KBM-7 (cell line): ENCODE data around the gene INPP4A.

Experiments
- DNase-seq: peaks from one replicate; pipeline ENCODE4 v3.0.0-alpha.2; 2015
- in situ Hi-C: fragments of 300-500 bp; cut with MboI; formaldehyde crosslinking; loops from 2 replicates; pipeline ENCODE4 v1.14.3; 2020; ENCODE audit warnings: low sequenced_read_pairs, low pct_unique_long_range_greater_than_20kb, mixed read lengths

The INPP4A gene

DNA sequence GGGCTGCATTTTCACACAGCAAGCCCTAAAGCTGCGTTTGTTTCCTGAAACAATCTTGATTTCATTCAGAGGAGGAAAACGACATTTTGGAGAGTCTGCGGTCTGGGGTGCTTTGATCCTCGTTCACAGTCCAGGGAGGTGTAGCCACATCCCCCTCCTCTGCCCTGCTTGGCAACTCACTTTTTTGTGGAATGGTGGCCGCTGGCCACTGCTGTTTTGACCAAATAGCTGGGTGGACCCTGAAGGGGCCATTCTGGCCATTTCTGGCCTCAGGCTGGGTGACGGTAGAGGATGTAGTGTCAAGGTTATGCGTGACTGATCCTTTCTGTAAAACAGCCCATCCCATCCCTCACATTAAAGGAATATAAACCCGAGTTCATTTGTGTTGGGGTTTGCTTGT, 62.2 kb downstream of the INPP4A start:
- in situ Hi-C loops: no loop called here
- DNase-seq: no peak

DNA sequence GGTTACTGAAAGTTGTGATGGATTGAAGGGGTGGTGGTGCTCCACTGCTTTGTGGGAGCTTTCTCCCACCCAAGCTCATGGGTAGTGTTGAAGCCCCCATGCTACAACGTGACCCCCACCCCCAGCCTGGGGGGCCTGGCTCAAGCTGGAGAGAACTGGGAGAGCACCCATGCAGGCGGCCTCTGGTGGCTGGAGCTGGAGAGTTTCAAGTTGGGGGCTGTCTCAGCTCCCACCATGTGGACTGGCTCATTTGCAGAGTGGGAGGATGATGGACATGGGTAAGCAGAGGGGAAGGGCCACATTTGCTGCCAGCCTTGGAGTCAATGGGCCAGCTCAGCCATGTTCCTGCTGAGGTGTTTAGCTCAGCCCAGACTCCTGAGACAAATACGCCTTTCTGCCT, 62.8 kb downstream of the INPP4A start:
- no peak for DNase-seq
- in situ Hi-C loops: no loop called here

DNA sequence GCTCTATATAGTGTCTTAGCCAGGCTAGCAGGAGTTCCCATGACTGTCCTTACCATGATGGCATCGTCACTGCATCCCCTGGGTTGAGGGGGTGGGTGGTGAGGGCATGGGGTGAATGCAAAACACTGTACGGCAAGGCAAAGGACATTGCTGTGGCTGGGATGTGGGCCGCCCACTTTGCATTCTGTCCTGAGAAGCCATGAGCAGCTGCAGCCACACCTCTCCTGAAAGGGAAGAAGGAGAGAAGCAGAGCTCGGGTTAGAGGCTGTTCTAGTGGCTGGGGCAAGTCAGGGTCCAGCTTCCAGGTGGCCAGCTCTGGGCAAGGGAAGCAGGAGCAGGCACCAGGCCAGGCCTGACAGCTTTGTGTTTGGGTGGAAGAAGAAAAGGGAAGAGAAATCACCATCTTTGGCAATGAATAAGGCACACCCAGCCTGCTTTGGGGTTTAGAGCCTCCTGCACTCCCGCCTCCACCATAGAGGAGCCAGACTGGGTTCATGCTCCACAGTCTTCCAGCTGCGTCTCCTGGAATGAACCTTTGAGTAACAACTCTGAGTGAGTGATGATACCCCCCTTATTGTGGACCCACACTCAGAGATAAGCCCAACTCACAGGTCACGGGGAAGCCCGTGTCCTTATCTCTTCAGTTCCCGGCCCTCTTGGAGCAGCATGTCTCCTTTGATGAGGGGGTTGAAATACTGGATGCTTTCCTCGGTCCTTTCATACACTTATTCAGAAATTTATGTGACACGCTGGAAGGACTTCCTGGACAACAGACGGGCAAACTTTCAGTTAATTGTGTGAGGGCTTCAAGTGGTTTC, 63.4 kb downstream of the INPP4A start:
- in situ Hi-C loops: no loop called here
- DNase-seq: no peak

DNA sequence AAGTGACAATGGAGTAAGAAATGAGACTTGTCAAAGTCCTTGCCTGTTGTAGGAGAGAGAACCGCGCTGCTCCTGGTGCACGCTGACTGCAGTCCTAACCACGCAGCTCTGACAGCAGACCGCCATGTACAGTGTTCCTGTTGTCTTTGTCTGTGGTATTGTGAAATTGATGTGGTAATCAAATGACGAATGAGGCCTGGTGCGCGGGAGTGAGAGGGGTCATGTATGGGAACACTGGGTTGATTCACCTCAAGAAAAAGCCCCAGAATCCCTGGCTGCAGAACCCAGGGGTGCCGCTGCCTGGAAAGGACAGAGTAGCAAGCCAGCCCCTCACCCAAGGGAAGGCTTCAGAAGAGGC, 64.0 kb downstream of the INPP4A start:
- in situ Hi-C loops: no loop called here
- peak; percentile 71 for DNase-seq

DNA sequence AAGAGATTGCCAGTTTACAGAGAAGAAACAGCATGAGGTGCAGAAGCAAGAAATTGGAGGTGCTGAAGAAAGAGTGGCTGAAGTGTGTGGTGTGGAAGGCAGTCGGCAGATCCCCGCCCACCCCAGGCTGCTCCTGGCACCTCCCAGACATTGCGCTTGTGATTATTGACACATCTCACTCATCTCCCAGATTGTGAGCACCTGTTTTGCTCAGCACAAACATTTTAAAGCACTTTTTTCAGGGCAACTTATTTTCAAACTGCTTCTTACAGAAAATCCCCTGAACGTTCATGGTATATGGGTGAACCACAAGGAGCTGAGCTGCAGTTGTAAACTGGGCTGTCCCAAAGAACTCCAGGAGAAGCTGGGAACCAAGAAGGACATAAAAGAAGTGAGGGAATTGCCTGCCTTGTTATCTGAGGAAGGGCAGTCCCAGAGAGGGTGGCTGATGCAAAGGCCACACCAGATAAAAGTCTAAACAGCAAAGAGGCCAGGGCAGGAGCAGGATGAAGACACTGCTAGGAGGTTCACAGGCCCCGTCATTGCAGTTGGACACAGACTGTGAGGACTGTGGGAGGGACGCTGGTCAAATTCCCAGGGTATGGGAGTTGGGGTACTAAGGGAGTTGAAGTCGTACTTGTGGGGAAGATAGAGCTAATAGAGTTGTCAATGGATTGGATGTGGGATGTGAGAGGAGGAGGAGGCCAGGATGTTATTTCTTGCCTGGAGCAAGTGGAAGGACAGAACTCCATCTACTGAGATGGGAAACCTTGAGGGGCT, 65.1 kb downstream of the INPP4A start:
- in situ Hi-C loops: no loop called here
- no peak for DNase-seq

DNA sequence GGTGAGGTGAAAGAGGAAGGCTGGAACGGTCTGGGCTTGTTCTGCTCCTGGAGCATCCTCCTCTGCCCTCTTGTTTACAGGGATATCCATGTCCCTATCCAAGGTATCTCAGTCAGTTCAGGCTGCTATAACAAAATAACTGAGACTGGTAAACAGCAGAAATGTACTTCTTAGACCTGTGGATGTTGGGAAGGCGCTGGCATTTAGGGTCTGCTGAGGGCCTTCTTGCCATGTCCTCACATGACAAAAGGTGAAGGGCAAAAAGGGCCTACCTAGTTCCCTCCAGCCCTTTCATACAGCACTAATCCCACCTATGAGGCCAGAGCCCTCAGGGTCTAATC, 65.6 kb downstream of the INPP4A start:
- no peak for DNase-seq
- in situ Hi-C loops: no loop called here

DNA sequence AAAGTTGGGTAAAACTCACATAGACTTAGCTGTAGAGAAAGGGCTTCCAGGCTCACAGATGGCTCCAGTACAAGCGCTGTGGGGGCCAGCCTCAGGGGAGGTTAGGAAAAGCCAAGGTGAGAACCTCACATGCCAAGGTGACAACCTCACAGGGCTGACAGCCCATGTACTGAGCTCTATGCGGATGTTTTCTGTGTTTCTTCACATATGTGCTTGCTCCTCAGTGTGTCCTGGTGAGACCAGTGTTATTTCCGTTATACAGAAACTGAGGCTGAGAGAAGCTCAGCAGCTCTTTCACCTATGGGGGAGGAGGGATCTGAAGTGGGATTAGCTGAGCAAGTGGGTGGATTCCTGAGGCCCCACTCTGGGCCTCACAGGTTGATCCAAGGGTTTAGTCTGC, 67.3 kb downstream of the INPP4A start:
- in situ Hi-C loops: no loop called here
- no peak for DNase-seq

DNA sequence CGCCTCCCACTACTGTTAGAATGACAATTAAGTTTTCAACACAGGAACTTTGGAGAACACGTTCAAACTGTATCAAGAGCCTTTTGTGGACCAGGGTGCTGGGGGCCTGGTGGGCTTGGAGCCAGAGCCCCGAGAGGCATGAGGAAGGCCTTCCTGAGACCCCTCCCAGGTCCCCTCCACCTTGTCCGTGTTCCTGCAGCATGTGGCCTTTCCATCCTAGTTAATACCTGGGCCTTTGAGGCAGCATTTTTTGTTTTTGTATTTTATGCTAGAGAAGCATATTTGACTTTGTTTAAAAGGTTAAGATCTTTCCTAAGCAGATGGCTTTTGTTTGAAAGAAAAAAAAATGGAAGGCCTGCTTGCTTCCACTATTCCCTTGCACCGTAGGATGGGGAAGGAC, 68.0 kb downstream of the INPP4A start:
- DNase-seq: no peak
- in situ Hi-C loops: no loop called here

DNA sequence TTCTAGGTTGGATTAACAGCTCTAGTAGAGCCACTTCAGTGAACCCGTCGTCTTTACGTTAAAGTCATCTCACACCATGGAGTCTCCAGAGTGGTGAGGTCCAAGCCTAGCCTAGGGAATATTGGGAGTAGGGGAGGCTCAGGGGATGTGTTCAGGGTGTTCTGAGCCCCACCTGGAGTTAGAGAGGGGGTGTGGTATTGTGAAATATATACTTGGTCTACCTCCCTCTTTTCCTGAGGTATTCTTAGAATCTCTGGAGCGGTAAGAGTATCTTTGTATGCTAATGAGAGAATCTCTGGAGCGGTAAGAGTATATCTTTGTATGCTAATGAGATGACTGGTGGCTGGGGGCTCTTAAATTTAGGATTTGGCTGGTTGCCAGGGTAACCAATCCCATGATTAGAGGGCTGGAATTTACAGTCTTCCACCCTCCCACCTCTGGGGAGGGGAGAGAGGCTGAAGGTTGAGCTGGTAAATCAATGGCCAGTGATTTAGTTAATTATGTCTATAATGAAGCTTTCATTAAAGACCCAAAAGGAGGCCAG, 69.5 kb downstream of the INPP4A start:
- in situ Hi-C loops: no loop called here
- DNase-seq: no peak

DNA sequence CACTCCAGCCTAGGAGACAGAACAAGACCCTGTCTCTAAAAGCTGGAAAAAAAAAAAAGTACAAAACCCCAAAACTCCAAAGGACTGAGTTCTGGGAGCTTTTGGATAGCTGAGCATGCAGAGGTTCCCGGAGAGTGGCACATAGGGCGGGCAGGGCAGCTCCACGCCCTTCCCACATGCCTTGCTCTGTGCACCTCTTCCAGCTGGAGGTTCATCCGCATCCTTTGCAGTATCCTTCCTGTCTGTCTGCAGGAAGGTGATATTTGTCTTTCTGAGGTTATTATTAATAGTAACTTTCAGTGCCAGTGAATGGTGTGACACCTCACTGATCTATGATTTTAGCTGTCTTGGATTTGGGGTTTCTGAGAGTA, 70.2 kb downstream of the INPP4A start:
- in situ Hi-C loops: no loop called here
- DNase-seq: no peak

DNA sequence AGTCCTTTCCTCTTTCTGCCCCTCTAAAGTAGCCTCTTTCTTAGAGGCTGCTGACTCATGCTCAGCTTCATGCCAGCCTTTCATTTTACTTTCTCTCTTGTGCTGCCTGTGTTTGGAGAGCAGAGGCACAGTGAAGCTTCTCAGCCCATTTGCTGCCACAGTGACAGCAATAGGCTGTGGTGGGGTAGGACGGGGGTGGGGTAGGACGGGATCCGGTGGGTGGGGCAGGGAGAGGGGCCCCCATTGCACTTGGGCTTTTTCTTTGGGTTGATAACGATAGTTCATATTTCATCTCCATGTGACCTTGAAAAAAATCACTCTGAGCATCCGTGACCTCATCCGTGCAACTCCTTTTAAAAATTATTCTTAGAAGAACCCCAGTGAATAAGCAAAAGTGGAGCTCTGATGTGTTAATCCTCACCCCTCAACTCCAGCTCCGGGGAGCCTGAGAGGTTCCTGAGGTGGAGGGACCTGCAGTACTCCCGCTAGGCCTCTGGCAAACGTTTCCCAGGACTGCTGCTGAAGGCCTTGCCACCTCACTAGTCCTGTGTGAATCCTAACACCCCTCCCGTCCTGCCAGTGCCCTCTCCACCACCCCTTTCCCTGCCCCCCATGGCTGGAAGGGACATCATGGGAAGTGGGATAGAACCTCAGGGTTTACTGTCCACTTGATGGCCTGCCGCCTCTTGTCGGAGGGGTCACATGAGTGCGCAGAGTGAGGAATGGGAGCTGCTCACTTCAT, 70.8 kb downstream of the INPP4A start:
- in situ Hi-C loops: no loop called here
- DNase-seq: no peak

DNA sequence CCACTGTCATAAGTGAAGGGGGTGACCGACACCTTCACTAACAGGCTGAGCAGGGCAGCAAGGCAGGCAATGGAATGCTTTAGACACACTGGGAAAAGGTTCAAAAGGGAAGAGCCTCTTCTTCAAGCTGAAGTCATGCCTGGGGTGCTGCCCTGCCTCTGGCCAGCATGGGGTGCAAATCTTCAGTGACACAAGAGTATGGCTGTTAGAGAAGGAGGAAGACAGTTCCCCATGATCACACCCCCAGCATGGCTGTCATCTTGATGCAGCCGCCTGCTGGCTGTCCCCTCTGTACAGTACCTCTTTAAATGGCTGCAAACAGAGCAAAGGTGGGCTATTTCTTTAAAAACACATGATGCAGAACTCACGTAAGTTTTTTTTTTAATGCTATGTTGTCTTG, 71.9 kb downstream of the INPP4A start:
- DNase-seq: no peak
- in situ Hi-C loops: no loop called here

DNA sequence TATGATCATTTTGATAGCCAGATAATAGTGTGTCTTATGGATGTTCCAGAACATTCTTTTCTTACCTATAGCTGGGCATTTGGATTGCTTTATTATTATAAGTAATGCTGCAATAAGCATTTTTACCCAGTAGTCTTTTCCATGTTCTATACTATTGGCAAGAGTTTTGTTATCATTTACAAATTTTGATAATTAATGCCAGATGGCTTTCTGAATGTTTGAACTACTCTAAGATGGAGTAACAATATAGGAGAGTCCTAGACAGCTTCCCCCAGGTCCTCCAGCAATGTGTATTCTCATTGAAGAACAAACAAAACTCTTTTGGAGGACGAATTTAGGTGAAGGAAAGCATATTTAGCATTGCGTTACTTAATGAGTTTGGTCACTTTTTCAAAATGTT, 73.0 kb downstream of the INPP4A start:
- in situ Hi-C loops: no loop called here
- no peak for DNase-seq

DNA sequence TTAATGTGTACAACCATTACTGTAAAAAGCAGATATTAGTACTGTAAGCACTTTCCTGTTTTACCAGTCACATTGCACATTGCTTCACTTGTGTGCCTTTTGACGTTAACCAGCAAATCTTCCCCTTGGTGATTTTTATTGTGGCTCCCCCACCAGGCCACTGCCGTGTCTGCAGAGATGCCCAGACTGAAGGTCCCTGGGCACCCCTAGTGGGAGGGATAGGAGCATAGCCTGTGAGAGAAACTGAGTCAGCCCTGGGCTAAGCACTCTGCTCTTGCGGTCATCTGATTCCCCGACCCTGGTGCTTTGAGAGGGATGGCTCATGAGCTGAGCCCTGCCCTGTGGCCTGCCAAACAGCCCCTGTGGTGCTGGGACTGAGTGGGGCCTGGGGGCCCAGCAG, 73.4 kb downstream of the INPP4A start:
- in situ Hi-C loops: no loop called here
- peak; percentile 58 for DNase-seq

DNA sequence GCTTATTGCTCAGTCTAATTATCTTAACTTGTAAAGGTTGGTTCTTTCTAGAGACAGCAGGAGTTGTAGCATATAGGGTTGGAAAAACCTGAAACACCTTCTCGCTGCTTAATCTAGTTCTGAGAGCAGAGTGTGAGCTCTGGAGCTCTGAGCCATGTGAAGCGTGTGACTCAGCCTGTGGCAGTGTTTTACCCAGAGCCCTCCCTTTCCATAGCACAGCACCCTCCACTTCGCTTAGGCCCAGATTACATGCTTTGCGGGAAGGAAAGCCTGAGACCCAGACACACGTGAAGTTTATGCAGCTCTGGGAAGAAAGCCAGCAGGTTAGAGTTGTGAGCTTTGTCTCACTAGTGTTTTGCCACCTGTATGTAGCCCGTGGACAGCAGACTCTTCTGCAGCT, 74.5 kb downstream of the INPP4A start:
- in situ Hi-C loops: no loop called here
- DNase-seq: no peak

DNA sequence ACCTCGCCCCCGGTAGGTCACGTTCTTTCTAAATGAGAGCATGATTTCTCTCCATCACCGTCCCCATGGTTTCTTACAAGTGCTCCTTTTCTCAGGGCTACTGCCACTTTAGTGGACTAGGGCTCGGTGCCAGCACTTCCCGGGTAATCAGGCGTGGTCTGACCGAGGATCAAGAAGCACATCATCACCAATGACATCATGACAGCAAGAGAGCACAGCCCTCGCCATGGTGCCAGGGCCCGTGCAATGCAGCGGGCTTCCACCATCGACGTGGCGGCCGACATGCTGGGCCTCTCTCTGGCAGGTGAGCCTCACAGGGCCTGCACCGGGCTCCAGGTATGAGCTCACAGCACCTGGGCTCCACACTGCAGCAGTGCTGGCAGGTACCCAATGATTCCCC, 75.2 kb downstream of the INPP4A start:
- in situ Hi-C loops: no loop called here
- no peak for DNase-seq

DNA sequence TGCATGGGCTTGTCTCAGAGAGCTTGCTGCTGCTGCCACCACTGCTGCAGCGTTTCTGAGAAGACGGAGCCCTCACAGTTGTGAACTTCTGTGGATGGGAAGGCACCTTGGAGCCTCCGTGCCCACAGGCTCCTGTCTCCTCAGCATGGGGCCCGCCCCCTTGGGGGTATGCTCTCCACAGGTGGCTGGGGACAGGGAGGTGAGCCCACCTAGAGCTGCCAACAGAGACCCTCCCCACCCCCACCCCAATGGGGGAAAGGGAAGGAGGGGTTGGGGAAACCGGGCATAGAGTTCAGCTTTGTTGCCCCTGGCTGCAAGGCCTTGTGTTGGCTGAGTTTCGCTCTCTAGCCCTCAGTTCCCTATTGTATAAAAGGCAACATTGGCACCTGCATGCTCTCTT, 76.1 kb downstream of the INPP4A start:
- DNase-seq: no peak
- in situ Hi-C loops: no loop called here

DNA sequence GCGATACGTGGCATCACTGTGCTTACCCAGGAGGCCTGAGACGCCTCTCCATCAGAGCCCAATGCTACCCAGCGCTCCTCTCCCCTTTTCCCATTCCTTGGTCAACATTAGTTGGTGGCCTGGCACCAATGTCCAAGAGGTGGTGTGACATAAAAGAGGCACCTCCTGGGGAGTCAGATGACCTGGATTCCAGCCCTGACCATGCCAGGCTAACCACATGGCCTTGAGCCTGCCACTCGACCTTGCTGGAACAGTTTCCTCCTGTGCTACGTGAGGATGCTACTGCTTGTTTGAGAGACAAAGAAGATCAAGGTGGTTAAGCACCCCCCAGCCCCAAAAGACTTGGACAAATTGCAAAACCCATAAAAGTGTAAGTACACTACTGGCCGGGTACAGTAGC, 76.6 kb downstream of the INPP4A start:
- DNase-seq: no peak
- in situ Hi-C loops: no loop called here

DNA sequence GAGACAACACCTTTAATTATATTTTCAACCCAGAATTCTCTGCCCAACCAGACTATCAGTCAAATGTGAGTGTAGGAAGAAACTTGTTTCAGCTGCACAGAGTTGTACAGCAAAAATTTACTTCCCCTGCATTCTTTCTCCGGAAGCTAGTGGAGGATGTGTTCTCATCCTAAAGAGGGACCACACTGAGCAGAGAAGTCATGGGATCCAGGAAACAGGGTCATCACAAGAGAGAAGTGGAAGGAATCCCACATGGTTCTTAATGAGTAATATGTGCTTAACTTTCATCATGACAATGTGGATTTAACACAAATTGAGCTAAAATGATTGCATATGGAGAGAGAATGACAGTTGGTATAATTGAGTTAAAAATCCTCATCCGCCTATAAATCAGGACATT, 78.2 kb downstream of the INPP4A start:
- no peak for DNase-seq
- in situ Hi-C loops: no loop called here

DNA sequence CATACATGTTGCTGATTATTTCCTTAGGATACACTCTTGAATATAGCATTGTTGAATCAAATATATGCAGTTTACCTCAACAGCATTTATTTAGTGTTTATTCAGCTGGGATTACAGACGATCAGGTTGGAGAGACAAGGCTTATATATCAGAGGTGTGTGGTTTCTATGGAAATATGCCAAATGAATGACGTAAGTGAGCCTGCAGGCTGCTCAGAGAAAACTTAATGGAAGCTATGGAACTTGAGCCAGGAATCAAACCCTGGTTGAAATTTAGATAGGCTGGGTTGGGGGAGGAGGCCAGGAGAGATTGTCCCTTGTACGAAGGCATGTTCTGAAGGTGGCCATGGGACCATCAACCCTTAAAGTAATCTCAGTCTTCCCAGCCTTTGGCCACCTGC, 79.5 kb downstream of the INPP4A start:
- in situ Hi-C loops: no loop called here
- no peak for DNase-seq
